GM12875 (cell line): ENCODE measurements around the gene C19orf25.
A peak's percentile ranks its signal among the peaks of the same experiment; 100 is the strongest.

Experiments
- H3K4me3 ChIP-seq: one replicate; pipeline ENCODE4 v1.5.1; 2011; ENCODE audit warnings: low read depth, low read length, control low read depth
- CTCF ChIP-seq: IDR thresholded peaks from 2 replicates; pipeline ENCODE4 v1.5.1; 2011; ENCODE audit warnings: low read depth, mild to moderate bottlenecking, control low read depth, inconsistent platforms, low read length, moderate library complexity, borderline replicate concordance; ENCODE audit not compliant: insufficient read depth

C19orf25 gene

GRCh38 chr19:1507763-1508506 is 28.9 kb upstream of the C19orf25 start:
- TF ChIP-seq CTCF = no peak

GRCh38 chr19:1507192-1507660 is 28.2 kb upstream of the C19orf25 start:
- H3K4me3 ChIP-seq = no peak overlapping the region

More at GRCh38 chr19:1507763-1508506, 28.9 kb upstream of the C19orf25 start:
- no peak overlapping the region for H3K4me3 ChIP-seq

GRCh38 chr19:1505991-1506881 is 27.2 kb upstream of the C19orf25 start:
- no peak for TF ChIP-seq CTCF
- H3K4me3 ChIP-seq = no peak overlapping the region

More at GRCh38 chr19:1507192-1507660, 28.2 kb upstream of the C19orf25 start:
- TF ChIP-seq CTCF = no peak

GRCh38 chr19:1505012-1505411 is 26.0 kb upstream of the C19orf25 start:
- no peak overlapping the region for H3K4me3 ChIP-seq
- TF ChIP-seq CTCF = no peak

- H3K4me3 ChIP-seq = no peak overlapping the region
- TF ChIP-seq CTCF = no peak
Observed at GRCh38 chr19:1503925-1504773, 25.1 kb upstream of the C19orf25 start.

- TF ChIP-seq CTCF = peak; percentile 93
Observed at GRCh38 chr19:1503089-1503924, 24.3 kb upstream of the C19orf25 start.

More at GRCh38 chr19:1503089-1503924, 24.3 kb upstream of the C19orf25 start:
- H3K4me3 ChIP-seq = no peak overlapping the region
